GM19099 (cell line): ENCODE measurements around the gene RPE65.

ENCODE experiments used
- POLR2A ChIP-seq: IDR thresholded peaks from 3 replicates; pipeline ENCODE4 v1.6.1; 2011; ENCODE audit warnings: low read depth; ENCODE audit not compliant: insufficient read length; ENCODE audit errors: extremely low read depth

Gene RPE65

DNA sequence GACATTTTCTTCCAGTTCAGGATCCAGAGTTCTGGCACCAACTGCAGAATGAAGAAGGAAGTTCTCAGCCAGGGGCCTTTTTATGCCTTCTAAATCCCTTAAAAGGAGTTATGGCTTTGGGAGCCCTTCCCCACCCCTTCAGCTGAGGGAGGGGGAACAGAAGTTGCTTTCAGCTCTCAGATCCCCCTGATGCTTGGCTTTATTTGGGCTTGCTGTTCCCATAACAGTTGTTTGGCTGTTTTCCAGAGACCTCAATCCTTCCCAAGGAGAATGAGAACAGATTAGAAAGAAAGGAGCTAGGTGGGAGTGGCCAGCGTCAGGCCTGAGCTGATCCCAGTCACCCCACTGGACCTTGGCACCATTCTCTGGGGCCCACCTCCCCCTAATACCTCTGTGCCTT is at the start of gene RPE65:
Gene RPE65, minus strand, starts transcription at position 54 of the 400 bp plus-strand sequence. Its CDS starts 49 bp downstream, at position 5.
- TF ChIP-seq POLR2A: no peak

DNA sequence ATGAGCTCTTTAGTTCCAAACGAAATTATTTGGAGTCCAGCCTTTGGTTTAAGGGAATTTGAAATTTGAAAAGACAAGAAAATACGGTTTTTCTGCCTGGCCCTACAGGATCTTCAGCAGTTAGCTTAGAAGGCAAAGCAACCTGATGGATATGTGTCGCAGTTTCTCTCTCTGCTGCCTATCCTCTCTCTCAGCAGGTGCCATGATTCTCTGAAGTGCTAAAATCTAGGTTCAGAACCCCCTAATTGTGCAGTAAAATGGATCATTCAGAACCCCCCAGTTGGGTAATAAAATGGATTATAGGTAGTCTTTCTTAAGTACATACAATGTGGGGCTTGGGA is 47.6 kb upstream of the RPE65 start:
- TF ChIP-seq POLR2A: no peak

DNA sequence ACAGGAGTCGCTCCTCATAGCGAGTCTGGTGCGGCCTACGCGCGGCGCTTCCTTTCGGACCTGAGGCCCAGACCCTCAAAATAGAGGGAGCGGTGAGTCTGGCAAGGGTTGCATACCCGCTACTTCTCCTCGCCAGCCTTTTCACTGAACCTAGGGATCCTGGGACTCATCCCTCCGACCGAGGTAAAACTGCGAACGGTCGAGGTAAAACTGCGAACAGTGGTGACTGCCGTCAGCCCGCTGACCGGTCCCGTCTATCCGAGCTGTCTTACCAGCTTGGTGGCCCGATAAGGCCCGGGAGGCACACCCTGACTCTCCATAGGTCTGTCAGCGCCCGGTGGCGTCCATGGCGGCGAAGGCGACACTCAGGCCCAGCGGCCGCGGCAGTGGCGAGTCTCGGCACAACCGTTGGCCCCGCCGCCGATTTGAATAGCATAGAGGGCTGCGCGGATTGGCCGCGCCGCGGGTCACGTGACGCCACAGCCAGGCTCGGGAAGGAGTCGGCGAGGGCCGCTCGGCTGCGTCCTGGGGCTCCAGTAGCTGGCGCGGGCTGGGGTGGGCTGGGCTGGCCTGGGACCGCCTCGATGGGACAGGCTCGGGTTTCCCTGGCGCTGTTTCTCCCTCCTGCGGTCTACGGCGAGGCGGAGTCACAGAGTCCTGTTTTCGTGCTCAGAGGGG is 47.1 kb upstream of the RPE65 start, which contains the start of gene DEPDC1:
Gene DEPDC1, minus strand, starts transcription at position 403 of the 678 bp plus-strand sequence. Its CDS starts 83 bp downstream, at position 320.
- TF ChIP-seq POLR2A: peak; percentile 74

DNA sequence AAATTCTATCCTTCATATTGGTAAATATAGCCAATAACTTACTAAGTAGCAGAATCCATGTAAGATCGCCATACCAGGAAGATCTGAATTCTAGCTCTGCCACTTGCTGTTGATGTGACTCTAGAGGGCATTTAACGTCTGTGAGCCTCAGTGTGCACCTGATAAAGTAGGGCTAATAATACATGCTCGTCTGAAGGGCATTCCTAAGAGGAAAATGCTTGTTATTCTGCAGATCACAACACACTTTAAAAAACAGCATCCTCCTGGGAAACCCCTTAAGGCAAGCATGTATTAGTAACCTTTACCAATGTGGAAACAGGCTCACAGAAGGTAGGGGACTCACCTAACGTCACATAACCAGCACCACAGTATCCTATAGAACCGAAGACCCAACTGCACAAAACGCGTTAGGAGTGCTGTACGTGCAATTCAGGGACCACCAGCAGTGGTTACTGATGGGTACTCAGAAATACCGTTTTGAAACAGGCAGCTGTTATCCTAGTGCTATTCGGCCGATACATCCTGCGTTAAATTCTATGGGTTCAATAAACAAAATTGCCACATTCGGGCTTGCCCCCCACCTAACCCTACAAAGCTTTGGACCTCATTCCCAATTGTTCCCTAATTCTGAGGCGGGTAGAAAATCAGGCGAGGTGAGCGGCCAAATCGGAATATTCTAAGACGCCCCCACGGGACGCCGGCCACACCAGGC is 46.4 kb upstream of the RPE65 start:
- TF ChIP-seq POLR2A: no peak

DNA sequence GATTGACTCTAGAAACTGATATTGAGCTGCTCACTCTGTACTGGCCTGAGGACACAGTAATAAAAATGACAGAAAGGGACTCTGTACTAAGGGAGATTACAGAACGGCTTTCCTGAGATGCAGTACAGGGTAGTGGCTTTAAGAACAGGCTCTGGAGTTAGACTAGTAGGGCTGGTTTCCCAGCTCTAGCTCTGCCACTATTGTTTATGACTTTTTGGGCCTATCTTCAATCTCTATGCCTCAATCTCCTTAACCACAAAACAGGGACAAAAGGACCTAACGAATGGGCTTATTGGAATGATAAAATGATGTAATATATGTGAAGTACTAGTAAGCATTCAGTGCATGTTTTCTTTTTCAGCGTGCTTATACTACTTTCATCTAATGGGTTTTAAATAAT is 45.8 kb upstream of the RPE65 start:
- TF ChIP-seq POLR2A: no peak

DNA sequence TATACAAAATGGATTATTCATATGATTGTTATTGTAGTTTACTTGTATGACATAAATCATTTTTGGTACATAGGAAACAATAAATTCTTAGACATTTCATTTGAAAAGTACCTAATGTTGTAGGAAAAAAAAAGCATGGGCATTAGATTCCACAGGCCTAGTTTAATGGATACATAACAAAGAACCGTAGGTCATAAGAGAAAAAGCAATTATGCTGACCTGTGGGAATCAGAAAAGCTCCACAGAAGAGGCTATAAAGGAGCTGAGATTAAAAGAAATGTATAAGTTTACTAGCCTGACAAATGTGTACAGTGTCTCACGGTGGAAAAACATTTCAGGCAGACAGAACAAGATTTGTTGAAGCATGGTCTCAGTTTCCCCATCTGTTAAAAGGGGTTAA is 43.4 kb upstream of the RPE65 start:
- TF ChIP-seq POLR2A: no peak

DNA sequence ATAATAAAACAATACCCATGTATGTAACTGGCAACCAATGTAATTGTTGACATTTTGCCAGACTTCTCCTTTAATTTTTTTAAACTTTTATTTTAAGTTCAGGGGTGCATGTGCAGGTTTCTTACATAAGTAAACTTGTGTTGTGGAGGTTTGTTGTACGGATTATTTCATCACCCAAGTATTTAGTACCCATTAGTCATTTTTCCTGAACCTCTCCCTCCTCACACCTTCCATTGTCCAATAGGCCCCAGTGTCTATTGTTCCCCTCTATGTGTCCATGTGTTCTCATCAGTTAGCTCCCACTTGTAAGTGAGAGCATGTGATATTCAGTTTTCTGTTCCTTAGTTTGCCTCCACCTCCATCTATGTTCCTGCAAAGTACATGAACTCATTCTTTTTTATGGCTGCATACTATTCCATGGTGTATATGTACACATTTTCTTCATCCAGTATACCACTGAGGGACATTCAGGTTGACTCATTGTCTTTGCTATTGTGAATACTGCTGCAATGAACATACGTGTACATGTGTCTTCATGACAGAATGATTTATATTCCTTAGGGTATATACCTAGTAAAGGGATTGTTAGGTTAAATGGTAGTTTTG is 40.4 kb upstream of the RPE65 start:
- TF ChIP-seq POLR2A: no peak

DNA sequence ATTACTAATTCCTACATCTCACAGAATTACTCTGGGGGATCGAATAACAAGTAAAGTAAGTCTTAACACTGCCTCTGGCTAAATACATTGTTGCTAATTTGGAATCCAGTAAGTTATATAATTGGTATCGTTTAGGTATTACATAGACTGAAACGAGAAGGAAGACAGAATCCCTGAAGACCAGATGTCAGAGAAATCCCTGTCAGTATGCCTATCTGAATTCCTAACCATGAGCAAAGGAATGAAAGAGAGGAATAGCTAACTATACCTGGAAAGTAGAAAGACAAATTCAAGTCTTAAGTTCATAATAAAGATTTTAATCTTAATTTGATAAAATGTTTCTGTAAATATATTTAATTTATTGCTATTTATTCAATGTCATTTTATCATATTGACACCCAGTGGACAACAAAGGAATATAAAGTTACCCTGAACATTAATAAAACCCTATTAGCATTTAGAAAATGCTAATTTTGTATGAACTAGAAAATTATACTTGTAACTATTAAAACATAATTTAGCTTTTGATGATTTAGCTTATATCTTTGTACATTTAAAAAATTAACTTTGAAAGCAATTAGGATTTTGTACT is 35.8 kb upstream of the RPE65 start:
- no peak for TF ChIP-seq POLR2A

DNA sequence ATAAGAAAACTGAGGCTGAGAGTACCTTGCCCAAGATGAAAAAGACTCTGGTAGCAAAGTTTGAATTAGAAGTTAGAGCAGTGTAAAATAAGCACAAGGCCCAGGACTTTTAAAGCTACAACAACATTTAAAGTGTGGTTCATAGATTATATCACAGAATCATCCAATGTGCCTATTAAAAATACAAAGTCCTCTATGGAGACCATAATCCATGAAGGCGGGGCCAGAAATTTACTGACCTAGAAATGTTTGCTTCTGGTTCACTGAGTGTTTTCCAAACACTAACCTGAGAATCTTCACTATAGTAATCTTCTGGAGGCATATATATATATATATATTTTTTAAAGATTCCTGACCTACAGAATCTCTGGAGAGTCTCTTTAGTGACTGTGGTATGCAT is 34.9 kb upstream of the RPE65 start:
- TF ChIP-seq POLR2A: no peak

DNA sequence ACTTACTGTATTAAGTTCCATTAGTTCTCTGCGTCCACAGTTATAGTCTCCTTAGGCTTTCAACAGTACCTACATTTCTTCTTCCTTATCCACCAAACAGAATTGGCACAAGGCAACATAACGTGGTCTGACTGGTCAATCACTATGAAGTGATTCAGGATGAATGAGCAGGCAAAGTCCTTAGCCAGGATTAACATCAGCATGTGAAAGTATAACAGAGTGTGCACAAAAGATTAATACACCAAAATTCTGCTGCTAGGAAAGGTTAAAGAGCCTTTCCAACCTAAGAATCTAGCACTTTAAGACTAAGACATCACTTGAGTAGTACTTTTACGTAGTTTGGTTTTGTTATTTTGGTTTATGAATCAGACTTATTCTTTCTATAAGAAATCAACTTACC is 31.3 kb upstream of the RPE65 start:
- no peak for TF ChIP-seq POLR2A

DNA sequence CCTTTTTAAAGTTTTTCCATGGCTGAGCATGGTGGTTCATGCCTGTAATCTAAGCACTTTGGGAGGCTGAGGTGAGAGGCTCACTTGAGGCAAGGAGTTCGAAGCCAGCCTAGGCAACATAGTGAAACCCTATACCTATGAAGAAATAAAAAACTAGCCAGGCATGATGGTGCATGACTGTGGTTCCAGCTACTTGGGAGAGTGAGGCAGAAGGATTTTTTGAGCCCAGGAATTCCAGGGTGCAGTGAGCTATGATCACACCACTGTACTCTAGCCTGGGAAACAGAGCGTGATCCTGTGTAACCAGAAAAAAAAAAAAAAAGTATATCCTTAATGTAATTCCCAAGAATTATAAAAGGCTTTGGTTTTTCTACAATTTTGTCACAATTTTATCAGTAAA is 29.7 kb upstream of the RPE65 start:
- no peak for TF ChIP-seq POLR2A

DNA sequence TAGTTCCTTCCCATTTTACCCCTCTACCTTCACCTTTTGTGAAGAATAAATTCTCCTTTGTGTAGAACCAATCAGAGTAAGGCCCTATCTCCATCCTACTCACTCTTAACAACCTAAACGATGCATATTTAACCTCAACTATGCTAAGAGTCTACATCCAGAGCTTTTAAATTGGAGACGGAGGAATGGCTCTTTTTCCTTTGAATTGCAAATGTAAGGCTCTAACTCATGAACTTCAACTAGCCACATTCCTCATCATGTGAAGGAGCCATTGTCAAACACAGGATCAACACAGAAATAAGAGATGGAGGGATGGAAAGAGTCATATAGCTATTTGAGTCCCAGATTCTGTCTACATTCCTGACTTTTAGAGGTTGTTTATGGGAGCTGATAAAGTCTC is 28.9 kb upstream of the RPE65 start:
- no peak for TF ChIP-seq POLR2A

DNA sequence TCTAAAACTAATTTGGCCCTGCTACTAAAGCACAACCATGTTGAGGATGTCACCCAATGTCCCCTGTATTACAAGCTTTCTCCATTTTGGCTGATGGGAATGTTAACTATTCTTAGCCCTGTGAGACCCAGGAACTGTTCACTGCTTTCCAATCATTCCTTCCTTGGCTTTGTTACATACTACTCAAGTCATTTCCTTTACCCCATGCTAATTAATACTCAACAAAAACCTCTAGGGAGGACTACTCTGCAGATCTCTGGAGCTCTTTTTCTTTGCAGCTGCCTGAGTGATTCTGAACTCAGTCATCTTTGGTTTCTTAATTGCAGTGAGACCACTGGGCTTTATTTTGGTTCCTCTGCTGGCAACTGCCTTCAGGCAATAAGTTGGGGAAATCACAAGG is 23.3 kb upstream of the RPE65 start:
- TF ChIP-seq POLR2A: no peak

DNA sequence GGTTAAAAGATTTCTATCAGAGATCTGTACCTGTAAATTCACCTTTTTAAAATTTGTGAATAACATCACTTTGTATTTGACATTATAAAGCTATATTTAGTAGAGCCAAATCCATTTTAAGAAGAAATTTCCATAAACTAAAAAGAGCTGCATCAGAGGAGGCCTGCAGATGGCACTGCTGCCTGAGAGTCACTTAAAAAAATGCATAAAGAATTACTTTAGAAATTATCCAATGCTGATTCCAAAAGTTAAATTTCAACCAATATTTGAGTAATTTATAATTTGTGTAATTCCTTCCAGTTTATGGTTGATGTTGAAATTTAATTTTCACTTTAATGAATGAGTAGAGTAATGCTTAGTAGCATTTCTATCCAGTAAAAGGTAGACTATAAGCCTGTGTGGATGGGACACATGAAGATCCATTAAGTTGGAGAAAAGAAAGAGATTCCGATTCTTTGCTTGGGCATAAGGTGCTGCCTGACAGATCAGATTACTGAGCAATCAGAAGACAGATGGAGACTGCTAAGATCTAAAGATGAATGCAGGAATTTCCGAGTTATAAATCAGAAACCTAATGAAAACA is 20.7 kb upstream of the RPE65 start:
- no peak for TF ChIP-seq POLR2A

DNA sequence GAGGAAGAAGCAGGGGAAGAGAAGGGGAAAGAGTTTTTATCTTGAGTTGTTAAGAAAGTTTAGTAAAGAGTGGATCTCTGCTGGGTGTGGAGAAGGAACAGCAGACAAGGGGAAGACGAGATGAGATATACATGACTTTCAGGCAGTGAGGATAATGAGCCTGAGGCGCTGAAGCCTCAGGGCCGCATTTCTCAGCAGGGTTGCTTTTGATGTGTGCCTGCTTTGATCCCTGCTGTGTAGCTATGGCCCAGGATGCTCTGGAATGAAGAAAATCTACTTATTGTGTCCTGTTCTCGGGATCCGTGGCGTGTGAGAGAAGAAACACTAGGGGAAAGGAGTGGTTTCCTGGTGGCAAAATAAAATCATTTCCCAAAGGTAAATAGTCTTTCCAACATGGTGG is 15.1 kb upstream of the RPE65 start:
- TF ChIP-seq POLR2A: no peak
